NCI-H146 (cell line): ENCODE results near the gene PREP.
"Not testable (repeated sequence)": the region's sequence is repeated elsewhere in the genome, so short reads cannot be mapped to it uniquely, and the experiment has no call there.

Source experiments
- DNase-seq: peaks from one replicate; lab custom pipeline; 2025; lab: John Stamatoyannopoulos, UW

The PREP gene

GRCh38 chr6:105263685-105264610, 138.9 kb downstream of the PREP start:
- no peak for DNase-seq

- DNase-seq: peak; percentile 79
Observed at GRCh38 chr6:105259913-105260889, 142.7 kb downstream of the PREP start.

GRCh38 chr6:105258816-105259215, 144.1 kb downstream of the PREP start:
- no peak for DNase-seq

- DNase-seq: no peak
Observed at GRCh38 chr6:105257340-105257739, 145.5 kb downstream of the PREP start.

- DNase-seq: no peak
Observed at GRCh38 chr6:105256619-105257018, 146.3 kb downstream of the PREP start.

- no peak for DNase-seq
Observed at GRCh38 chr6:105253787-105254186, 149.1 kb downstream of the PREP start.

GRCh38 chr6:105251689-105252088, 151.2 kb downstream of the PREP start:
- DNase-seq: no peak

- no peak for DNase-seq
Observed at GRCh38 chr6:105250533-105250932, 152.3 kb downstream of the PREP start.

GRCh38 chr6:105243487-105243886, 159.4 kb downstream of the PREP start:
- no peak for DNase-seq

GRCh38 chr6:105235155-105235554, 167.7 kb downstream of the PREP start:
- no peak for DNase-seq

- not testable (repeated sequence) for DNase-seq
Observed at GRCh38 chr6:105231771-105232170, 171.1 kb downstream of the PREP start.
